GM21526 (cell line): Measurements from ENCODE around the gene CRYBA2.

Experiments
- ATAC-seq: cut with Tn5 transposase; IDR thresholded peaks from one replicate; pipeline ENCODE4 v1.9.1; 2021; ENCODE audit warnings: moderate library complexity; ENCODE audit not compliant: unreplicated experiment, low FRiP score

The CRYBA2 gene

GRCh38 chr2:218958276-218958675 lies 34.9 kb downstream of the CRYBA2 start:
- ATAC-seq = no peak

- no peak for ATAC-seq
Observed at GRCh38 chr2:218957671-218958070, 35.6 kb downstream of the CRYBA2 start.

GRCh38 chr2:218956039-218956438 lies 37.2 kb downstream of the CRYBA2 start:
- ATAC-seq = no peak

- ATAC-seq = no peak
Observed at GRCh38 chr2:218954541-218955300, 38.5 kb downstream of the CRYBA2 start.

GRCh38 chr2:218953366-218953954 lies 39.8 kb downstream of the CRYBA2 start:
- no peak for ATAC-seq

GRCh38 chr2:218952160-218952559 lies 41.1 kb downstream of the CRYBA2 start:
- ATAC-seq = no peak

DNA sequence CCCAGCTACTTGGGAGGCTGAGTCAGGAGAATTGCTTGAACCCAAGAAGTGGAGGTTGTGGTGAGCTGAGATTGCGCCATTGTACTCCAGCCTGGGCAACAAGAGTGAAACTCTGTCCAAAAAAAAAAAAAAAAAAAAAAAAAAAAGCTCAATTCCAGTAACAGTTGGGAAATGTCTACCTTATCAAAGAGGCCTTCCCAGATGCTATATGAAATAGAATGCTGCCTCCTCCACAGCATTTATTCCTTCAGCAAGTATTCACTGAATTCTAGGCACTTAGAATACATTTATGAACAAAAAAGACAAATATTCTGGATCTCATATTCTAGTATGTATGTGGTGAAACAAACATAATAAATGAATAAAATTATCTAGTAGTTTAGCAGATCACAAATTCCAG lies 46.6 kb downstream of the CRYBA2 start:
- ATAC-seq = no peak

DNA sequence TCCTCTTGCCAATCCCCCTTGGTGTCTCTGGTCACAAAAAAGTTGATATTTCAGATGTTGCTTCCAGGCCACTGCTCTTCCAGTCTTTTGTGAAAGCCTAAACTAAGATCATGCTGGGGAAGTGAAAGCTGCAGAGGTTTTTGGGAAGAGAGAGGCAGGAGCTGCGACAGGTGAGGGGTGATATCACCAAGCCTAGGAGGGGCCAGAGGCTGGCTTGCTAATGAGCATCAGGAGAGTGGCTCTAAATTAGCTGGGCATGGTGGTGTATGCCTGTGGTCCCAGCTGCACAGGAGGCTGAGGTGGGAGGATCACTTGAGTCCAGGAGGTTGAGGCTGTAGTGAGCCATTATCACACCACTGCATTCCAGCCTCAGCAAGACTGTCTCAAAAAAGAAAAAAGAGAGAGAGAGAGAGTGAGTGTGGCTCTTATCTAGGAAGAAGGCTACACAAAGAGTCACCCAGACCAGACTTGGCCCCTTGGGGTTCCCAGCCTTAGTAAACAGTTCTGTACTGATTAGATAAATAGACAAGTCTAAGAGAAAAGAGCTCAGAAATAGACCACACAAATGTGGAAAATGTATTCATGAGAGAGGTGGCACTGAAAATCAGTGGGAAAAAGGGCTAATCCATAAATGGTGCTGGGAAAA lies 48.3 kb downstream of the CRYBA2 start:
- no peak for ATAC-seq
